Mesenchymal stem cell (in vitro differentiated cells and primary cell): Measurements from ENCODE around the gene IRF4.

Experiments
- DNase-seq: peaks from one replicate; pipeline ENCODE4 v3.0.0-alpha.2; 2013
- H2AFZ ChIP-seq: one replicate; pipeline ENCODE4 v1.6.1; 2013; ENCODE audit warnings: low read depth, mild to moderate bottlenecking, control low read depth, inconsistent platforms, low read length, moderate library complexity
- H2AK5ac ChIP-seq: 2 replicates; pipeline ENCODE4 v1.6.1; 2013; ENCODE audit warnings: low read length, moderate library complexity, mild to moderate bottlenecking, inconsistent platforms; ENCODE audit not compliant: severe bottlenecking
- H2BK120ac ChIP-seq: one replicate; pipeline ENCODE4 v1.6.1; 2013; ENCODE audit warnings: low read depth, mild to moderate bottlenecking, inconsistent platforms, low read length, moderate library complexity
- H2BK12ac ChIP-seq, 2 experiments: one replicate each; pipeline ENCODE4 v1.6.1; 2013; ENCODE audit warnings: inconsistent platforms in 2 of 2, low read length in 2 of 2, mild to moderate bottlenecking in 2 of 2, moderate library complexity in 2 of 2, control low read depth in 1 of 2
- H2BK15ac ChIP-seq: one replicate; pipeline ENCODE4 v1.6.1; 2013; ENCODE audit warnings: mild to moderate bottlenecking, low read depth, inconsistent platforms; ENCODE audit not compliant: poor library complexity, severe bottlenecking
- H2BK5ac ChIP-seq: 2 replicates; pipeline ENCODE4 v1.6.1; 2013; ENCODE audit warnings: low read depth, mild to moderate bottlenecking, low read length, control low read depth, inconsistent platforms; ENCODE audit not compliant: poor library complexity, severe bottlenecking
- H3K14ac ChIP-seq, 2 experiments: one replicate each; pipeline ENCODE4 v1.6.1; 2013; ENCODE audit warnings: inconsistent platforms in 2 of 2, low read length in 2 of 2, control low read depth in 1 of 2, mild to moderate bottlenecking in 1 of 2, moderate library complexity in 1 of 2
- H3K18ac ChIP-seq, 2 experiments: one replicate each; pipeline ENCODE4 v1.6.1; 2013; ENCODE audit warnings: inconsistent platforms in 2 of 2, low read length in 2 of 2, control low read depth in 1 of 2, low read depth in 1 of 2, mild to moderate bottlenecking in 1 of 2
- H3K23ac ChIP-seq, 2 experiments: one replicate each; pipeline ENCODE4 v1.6.1; 2013; ENCODE audit warnings: inconsistent platforms in 2 of 2, low read length in 2 of 2, mild to moderate bottlenecking in 2 of 2, moderate library complexity in 2 of 2, control low read depth in 1 of 2
- H3K27ac ChIP-seq: 2 replicates; pipeline ENCODE4 v1.5.1; 2013; ENCODE audit warnings: mild to moderate bottlenecking, moderate library complexity, low read length, control low read depth, inconsistent platforms; ENCODE audit not compliant: poor library complexity, severe bottlenecking
- H3K27me3 ChIP-seq, 2 experiments: 2 replicates each; pipeline versions ENCODE4 v1.6.1 to v1.7.0; 2013; ENCODE audit warnings: low read length in 2 of 2, mild to moderate bottlenecking in 2 of 2, moderate library complexity in 2 of 2, control low read depth in 1 of 2, inconsistent platforms in 1 of 2; ENCODE audit not compliant: control insufficient read depth in 1 of 2, insufficient read depth in 1 of 2
- H3K36me3 ChIP-seq, 2 experiments: 2 replicates each; pipeline versions ENCODE4 v1.6.1 to v1.7.0; 2013; ENCODE audit warnings: low read length in 2 of 2, control low read depth in 1 of 2, inconsistent platforms in 1 of 2, low read depth in 1 of 2, mild to moderate bottlenecking in 1 of 2; ENCODE audit not compliant: insufficient read depth in 2 of 2, control insufficient read depth in 1 of 2
- H3K4ac ChIP-seq, 2 experiments: one replicate each; pipeline ENCODE4 v1.6.1; 2013; ENCODE audit warnings: inconsistent platforms in 2 of 2, low read length in 2 of 2, mild to moderate bottlenecking in 2 of 2, moderate library complexity in 2 of 2, control low read depth in 1 of 2, low read depth in 1 of 2
- H3K4me1 ChIP-seq: 2 replicates; pipeline ENCODE4 v1.6.1; 2013; ENCODE audit warnings: low read depth, low read length, control low read depth; ENCODE audit not compliant: control insufficient read depth, insufficient read depth
- H3K4me2 ChIP-seq: 2 replicates; pipeline ENCODE4 v1.6.1; 2013; ENCODE audit warnings: low read length, mild to moderate bottlenecking, inconsistent platforms; ENCODE audit not compliant: poor library complexity, severe bottlenecking
- H3K4me3 ChIP-seq, 2 experiments: 2 replicates each; pipeline versions ENCODE4 v1.5.1 to v1.7.0; 2013; ENCODE audit warnings: low read length in 2 of 2, mild to moderate bottlenecking in 2 of 2, control low read depth in 1 of 2, low read depth in 1 of 2; ENCODE audit not compliant: insufficient read depth in 1 of 2
- H3K79me1 ChIP-seq: replicated peaks from 2 replicates; pipeline ENCODE4 v1.6.1; 2013; ENCODE audit warnings: mild to moderate bottlenecking, control low read depth, low read length, inconsistent platforms; ENCODE audit not compliant: poor library complexity, severe bottlenecking
- H3K9ac ChIP-seq: 2 replicates; pipeline ENCODE4 v1.7.0; 2013; ENCODE audit warnings: mild to moderate bottlenecking, low read length, moderate library complexity
- H3K9me3 ChIP-seq: 2 replicates; pipeline ENCODE4 v1.7.0; 2013; ENCODE audit warnings: mild to moderate bottlenecking, low read length; ENCODE audit not compliant: control insufficient read depth
- H4K8ac ChIP-seq: one replicate; pipeline ENCODE4 v1.6.1; 2013; ENCODE audit warnings: inconsistent platforms, mild to moderate bottlenecking, low read length, moderate library complexity
- H4K91ac ChIP-seq: one replicate; pipeline ENCODE4 v1.6.1; 2013; ENCODE audit warnings: mild to moderate bottlenecking, low read length, inconsistent platforms
- WGBS: methylation state at CpG from one replicate; pipeline ENCODE4 v1.1.7; 2013; ENCODE audit warnings: mixed read lengths; 5-methylcytosine and 5-hydroxymethylcytosine counted together

The IRF4 gene

GRCh38 chr6:383856-384255, 7.7 kb upstream of the IRF4 start:
- Histone ChIP-seq H3K14ac (no peak overlapping the region), H3K27me3 (peaks cover 75 to 77% of the 10 kb centered on the region in 2 experiments), H3K9ac (no peak overlapping the region), H3K9me3 (no peaks in the 10 kb centered on the region), H2BK120ac (no peak overlapping the region), H3K4me3 (no peak overlapping the region), H4K8ac (no peak overlapping the region), H3K27ac (no peak overlapping the region), H3K36me3 (no peaks in the 10 kb centered on the region), H2AK5ac (no peak overlapping the region), H4K91ac (no peak overlapping the region), H3K23ac (no peak overlapping the region), H3K4me1 (no peaks in the 10 kb centered on the region), H2BK15ac (no peak overlapping the region), H3K18ac (no peak overlapping the region), H2BK5ac (no peak overlapping the region), H3K79me1 (no peaks in the 10 kb centered on the region), H2BK12ac (no peak overlapping the region), H2AFZ (no peak overlapping the region), H3K4ac (no peak overlapping the region), H3K4me2 (no peak overlapping the region)
- no peak for DNase-seq
- whole genome bisulfite sequencing = 70% methylated on average over 2 of the region's 3 CpGs

- Histone ChIP-seq H2BK12ac (no peak overlapping the region), H2BK120ac (no peak overlapping the region), H3K14ac (no peak overlapping the region), H3K79me1 (no peaks in the 10 kb centered on the region), H3K9me3 (no peaks in the 10 kb centered on the region), H3K4ac (no peak overlapping the region), H3K4me2 (no peak overlapping the region), H3K36me3 (no peaks in the 10 kb centered on the region), H4K91ac (no peak overlapping the region), H2AK5ac (no peak overlapping the region), H2BK15ac (no peak overlapping the region), H3K4me1 (no peaks in the 10 kb centered on the region), H4K8ac (no peak overlapping the region), H3K27ac (no peak overlapping the region), H2AFZ (no peak overlapping the region), H2BK5ac (no peak overlapping the region), H3K9ac (no peak overlapping the region), H3K23ac (no peak overlapping the region), H3K27me3 (peaks cover 67 to 82% of the 10 kb centered on the region in 2 experiments), H3K18ac (no peak overlapping the region), H3K4me3 (no peak overlapping the region)
- 90% methylated on average over 6 of the region's 6 CpGs for WGBS
- DNase-seq = no peak
Measured at GRCh38 chr6:384898-385297, 6.7 kb upstream of the IRF4 start.

- H4K91ac ChIP-seq = no peak overlapping the region
- no peak overlapping the region for H2BK5ac ChIP-seq
- 78% methylated on average over 10 of the region's 10 CpGs for WGBS
- H3K9me3 ChIP-seq = no peaks in the 10 kb centered on the region
- no peak overlapping the region for H3K27ac ChIP-seq
- H3K4me1 ChIP-seq = no peaks in the 10 kb centered on the region
- H3K18ac ChIP-seq = no peak overlapping the region
- no peak overlapping the region for H4K8ac ChIP-seq
- H3K14ac ChIP-seq = no peak overlapping the region
- H2BK12ac ChIP-seq = no peak overlapping the region
- H3K9ac ChIP-seq = no peak overlapping the region
- H3K4me2 ChIP-seq = no peak overlapping the region
- H2BK120ac ChIP-seq = no peak overlapping the region
- no peaks in the 10 kb centered on the region for H3K79me1 ChIP-seq
- H2AFZ ChIP-seq = no peak overlapping the region
- DNase-seq = no peak
- no peak overlapping the region for H3K4me3 ChIP-seq
- H2AK5ac ChIP-seq = no peak overlapping the region
- H3K4ac ChIP-seq = no peak overlapping the region
- no peak overlapping the region for H3K23ac ChIP-seq
- no peaks in the 10 kb centered on the region for H3K36me3 ChIP-seq
- H2BK15ac ChIP-seq = no peak overlapping the region
- H3K27me3 ChIP-seq = peaks cover 61 to 81% of the 10 kb centered on the region in 2 experiments
Measured at GRCh38 chr6:385614-386013, 5.9 kb upstream of the IRF4 start.

DNA sequence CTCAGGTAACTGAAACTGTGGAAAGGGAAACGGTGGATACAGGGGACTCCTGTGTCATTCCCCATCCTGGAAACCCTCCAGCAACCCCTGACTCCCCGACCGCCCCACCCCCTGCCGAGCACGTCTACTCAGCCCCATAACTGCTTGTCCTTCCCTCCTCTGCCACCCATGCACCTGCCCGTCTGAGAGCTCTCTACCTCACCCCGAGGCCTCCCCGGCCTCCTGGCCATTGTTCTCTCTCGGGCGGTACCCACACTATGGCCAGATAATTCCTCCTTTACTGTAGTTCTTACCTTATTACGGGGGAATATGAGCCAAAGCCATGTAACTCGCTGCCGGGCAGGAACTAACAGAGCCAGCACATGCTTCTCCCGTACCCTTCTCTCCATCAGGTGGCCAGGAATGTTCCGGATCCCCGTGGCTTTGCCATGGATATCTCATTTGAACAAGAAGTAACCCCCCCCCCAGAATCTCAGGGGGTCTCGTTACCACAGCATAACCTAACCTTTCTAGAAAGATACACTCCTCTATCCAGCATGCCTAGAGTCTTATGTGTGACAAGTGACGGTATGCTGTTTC, 4.8 kb upstream of the IRF4 start:
- Histone ChIP-seq H4K91ac (no peak overlapping the region), H3K18ac (no peak overlapping the region), H3K27me3 (peaks cover 51 to 86% of the 10 kb centered on the region in 2 experiments), H2AFZ (no peak overlapping the region), H3K4me1 (peaks cover 8% of the 10 kb centered on the region), H3K4me2 (no peak overlapping the region), H2BK12ac (no peak overlapping the region), H3K79me1 (no peaks in the 10 kb centered on the region), H3K14ac (no peak overlapping the region), H2BK120ac (no peak overlapping the region), H3K9ac (no peak overlapping the region), H3K36me3 (no peaks in the 10 kb centered on the region), H4K8ac (no peak overlapping the region), H3K4me3 (peak overlapping the region in 1 of 2 experiments; percentile 10), H2BK15ac (no peak overlapping the region), H2BK5ac (no peak overlapping the region), H3K23ac (no peak overlapping the region), H3K9me3 (no peaks in the 10 kb centered on the region), H3K4ac (no peak overlapping the region), H2AK5ac (no peak overlapping the region), H3K27ac (no peak overlapping the region)
- 88% methylated on average over 18 of the region's 18 CpGs for whole genome bisulfite sequencing
- no peak for DNase-seq
